ENCODE results near the gene FAM124A. TPM values are rescaled to one million over a fixed set of nuclear protein-coding genes. Genes with fewer than 3 reads are reported as not detected.

FAM124A gene
- total and polyA plus RNA-seq, 4 donors = 6.1 to 15.7 (median 10.4) TPM

DNA sequence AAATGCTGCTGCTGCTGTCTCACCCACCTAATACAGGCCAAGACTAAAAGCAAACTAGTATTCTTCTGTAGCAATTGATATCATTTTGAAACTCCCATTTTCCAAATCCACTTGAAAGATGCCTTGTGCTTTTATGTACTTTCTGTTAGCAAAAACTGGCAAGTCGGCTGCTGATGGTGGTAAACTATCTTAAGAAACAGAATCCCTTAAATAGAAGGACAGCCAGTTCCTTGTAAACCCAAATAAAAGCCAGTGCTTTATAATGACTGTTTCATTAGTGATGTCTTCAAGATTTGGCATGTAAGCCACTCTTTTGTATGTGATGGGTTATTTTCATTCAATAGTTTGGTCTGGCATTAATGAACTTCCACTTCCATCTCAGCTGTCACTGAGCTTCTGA lies 5.2 kb downstream of the FAM124A start:
- no peaks in the 10 kb centered on the region for H3K27me3 ChIP-seq (ENCODE audit: control insufficient read depth, insufficient read depth, low read length)
- H3K4me1 ChIP-seq (ENCODE audit: control insufficient read depth, insufficient read depth, low read length) = peaks cover 26% of the 10 kb centered on the region
- H3K4me3 ChIP-seq (ENCODE audit: low read depth, low read length) = no peak overlapping the region
- H3K36me3 ChIP-seq (ENCODE audit: control insufficient read depth, insufficient read depth, low read length) = no peaks in the 10 kb centered on the region
- H3K9me3 ChIP-seq (ENCODE audit: control insufficient read depth, insufficient read depth, low read length) = no peaks in the 10 kb centered on the region
- WGBS (ENCODE audit: insufficient coverage) = no CpG with 5 or more reads among the region's 1 CpG
- peak in 1 of 6 donors; percentile 29 for DNase-seq (ENCODE audit: low read depth in 4 of 6, low spot score in 6 of 6)
- H3K27ac ChIP-seq (ENCODE audit: low read depth, low read length) = no peak overlapping the region

DNA sequence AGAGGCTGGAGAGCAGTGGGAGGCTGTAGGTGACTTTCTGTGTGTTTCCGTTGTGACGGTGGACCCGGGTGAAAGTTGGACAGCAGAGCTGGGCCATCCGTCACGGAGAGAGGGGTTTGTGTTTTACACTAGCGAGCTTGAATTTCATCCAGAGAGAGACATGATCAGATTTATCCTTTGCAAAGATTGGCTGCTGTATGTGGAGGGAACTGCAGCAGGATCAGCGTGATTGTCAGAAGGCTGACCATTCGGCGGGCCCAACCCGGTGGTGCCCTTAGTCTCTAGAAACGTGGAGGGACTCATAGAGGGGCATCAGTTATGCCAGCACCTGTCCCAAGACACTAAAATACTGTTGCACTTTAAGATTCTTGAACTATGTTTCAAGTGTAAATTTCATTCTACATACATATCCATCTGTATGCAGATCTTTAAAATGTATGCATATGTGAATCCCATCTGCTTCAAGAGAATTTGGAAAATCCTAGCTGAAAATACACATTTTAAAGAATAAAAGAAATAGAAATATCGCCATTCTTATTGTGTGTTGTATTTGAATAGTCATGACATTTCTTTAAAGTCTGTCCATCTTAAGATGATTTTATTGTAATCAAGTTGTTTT lies 7.0 kb downstream of the FAM124A start:
- H3K27me3 ChIP-seq (ENCODE audit: control insufficient read depth, insufficient read depth, low read length) = no peaks in the 10 kb centered on the region
- WGBS (ENCODE audit: insufficient coverage) = 63% methylated on average over 7 of the region's 12 CpGs
- H3K4me1 ChIP-seq (ENCODE audit: control insufficient read depth, insufficient read depth, low read length) = peaks cover 15% of the 10 kb centered on the region
- DNase-seq (ENCODE audit: low read depth in 4 of 6, low spot score in 6 of 6) = peak in 1 of 6 donors; percentile 73
- H3K4me3 ChIP-seq (ENCODE audit: low read depth, low read length) = no peak overlapping the region
- no peaks in the 10 kb centered on the region for H3K36me3 ChIP-seq (ENCODE audit: control insufficient read depth, insufficient read depth, low read length)
- H3K27ac ChIP-seq (ENCODE audit: low read depth, low read length) = no peak overlapping the region
- H3K9me3 ChIP-seq (ENCODE audit: control insufficient read depth, insufficient read depth, low read length) = no peaks in the 10 kb centered on the region

DNA sequence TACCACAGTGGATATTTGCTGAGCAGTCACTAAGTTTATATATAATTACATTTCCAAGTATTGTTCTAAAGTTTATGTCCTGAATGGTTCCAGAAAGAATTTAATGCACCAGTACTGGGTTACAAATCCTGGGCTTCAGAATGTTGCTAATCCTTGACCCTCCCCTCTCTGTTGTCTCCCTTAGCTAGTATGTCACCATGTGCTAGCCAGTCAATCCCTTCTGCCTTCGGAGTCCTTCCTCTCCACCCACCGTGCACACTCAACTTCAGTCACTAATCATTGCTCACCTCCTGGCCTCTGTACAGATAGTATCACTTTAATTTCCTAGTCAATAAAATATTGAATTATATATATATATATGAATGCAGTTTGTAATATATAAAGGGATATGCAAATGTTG lies 7.5 kb downstream of the FAM124A start:
- DNase-seq (ENCODE audit: low read depth in 4 of 6, low spot score in 6 of 6) = no peak
- peaks cover 15% of the 10 kb centered on the region for H3K4me1 ChIP-seq (ENCODE audit: control insufficient read depth, insufficient read depth, low read length)
- H3K9me3 ChIP-seq (ENCODE audit: control insufficient read depth, insufficient read depth, low read length) = no peaks in the 10 kb centered on the region
- no peaks in the 10 kb centered on the region for H3K27me3 ChIP-seq (ENCODE audit: control insufficient read depth, insufficient read depth, low read length)
- no peaks in the 10 kb centered on the region for H3K36me3 ChIP-seq (ENCODE audit: control insufficient read depth, insufficient read depth, low read length)
- H3K4me3 ChIP-seq (ENCODE audit: low read depth, low read length) = no peak overlapping the region
- H3K27ac ChIP-seq (ENCODE audit: low read depth, low read length) = no peak overlapping the region
- no CpG with 5 or more reads among the region's 2 CpGs for WGBS (ENCODE audit: insufficient coverage)

DNA sequence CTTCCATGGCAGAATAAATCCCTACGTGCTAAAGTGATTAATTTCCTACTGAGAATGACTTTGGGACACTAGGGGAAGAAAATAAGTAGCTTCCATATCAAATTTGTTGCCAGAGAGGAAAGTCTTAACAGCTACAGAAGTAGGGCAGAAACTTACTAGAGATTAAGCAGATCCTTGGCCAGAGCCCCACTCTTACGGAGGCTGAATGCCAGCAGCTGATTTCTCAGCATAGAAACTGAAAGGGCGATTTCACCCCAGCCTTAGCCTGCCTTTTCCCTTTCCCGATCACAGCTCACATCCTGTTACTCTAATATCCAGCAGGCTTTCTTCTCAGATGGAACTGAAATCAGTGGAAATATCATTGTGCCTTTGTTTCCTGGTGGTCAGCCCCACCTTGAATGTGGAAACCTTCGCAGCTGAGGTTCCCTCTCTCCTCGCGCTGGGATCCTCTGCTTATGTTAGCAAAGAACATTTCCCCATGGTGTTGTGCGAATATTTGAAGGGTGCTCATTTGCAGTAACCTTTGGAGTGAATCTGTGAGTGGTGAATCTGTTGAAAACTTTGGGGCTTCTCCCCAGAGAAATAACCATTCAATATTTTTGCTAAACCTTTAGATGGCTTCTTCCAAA lies 8.4 kb downstream of the FAM124A start:
- peak overlapping the region; percentile 58 for H3K27ac ChIP-seq (ENCODE audit: low read depth, low read length)
- H3K36me3 ChIP-seq (ENCODE audit: control insufficient read depth, insufficient read depth, low read length) = no peaks in the 10 kb centered on the region
- H3K27me3 ChIP-seq (ENCODE audit: control insufficient read depth, insufficient read depth, low read length) = no peaks in the 10 kb centered on the region
- WGBS (ENCODE audit: insufficient coverage) = 11% methylated on average over 3 of the region's 8 CpGs
- DNase-seq (ENCODE audit: low read depth in 4 of 6, low spot score in 6 of 6) = peak in 2 of 6 donors; percentile 69 to 82
- peaks cover 16% of the 10 kb centered on the region for H3K4me1 ChIP-seq (ENCODE audit: control insufficient read depth, insufficient read depth, low read length)
- no peaks in the 10 kb centered on the region for H3K9me3 ChIP-seq (ENCODE audit: control insufficient read depth, insufficient read depth, low read length)
- peak overlapping the region; percentile 26 for H3K4me3 ChIP-seq (ENCODE audit: low read depth, low read length)

DNA sequence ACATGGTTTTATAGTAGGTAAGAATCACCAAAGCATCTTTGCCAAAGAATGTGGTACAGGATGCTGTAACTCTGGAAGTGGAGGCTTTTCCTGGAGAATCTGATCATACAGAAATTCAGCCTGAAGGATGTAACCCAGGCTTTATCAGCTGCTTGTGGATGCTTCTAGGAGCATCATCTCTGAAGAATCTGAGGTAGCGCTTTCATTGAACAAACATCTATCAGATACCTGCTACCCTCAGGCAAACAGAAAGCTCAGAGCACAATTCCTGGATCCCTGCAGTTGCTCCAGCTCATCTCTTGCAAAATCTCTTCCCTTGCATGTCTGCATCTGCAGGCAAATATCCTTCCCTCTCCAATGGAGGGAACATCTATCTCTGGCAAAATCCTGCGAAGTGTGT lies 9.3 kb downstream of the FAM124A start:
- DNase-seq (ENCODE audit: low read depth in 4 of 6, low spot score in 6 of 6) = peak in 1 of 6 donors; percentile 32
- H3K9me3 ChIP-seq (ENCODE audit: control insufficient read depth, insufficient read depth, low read length) = no peaks in the 10 kb centered on the region
- no peak overlapping the region for H3K27ac ChIP-seq (ENCODE audit: low read depth, low read length)
- 83% methylated on average over 1 of the region's 2 CpGs for WGBS (ENCODE audit: insufficient coverage)
- peaks cover 16% of the 10 kb centered on the region for H3K4me1 ChIP-seq (ENCODE audit: control insufficient read depth, insufficient read depth, low read length)
- H3K27me3 ChIP-seq (ENCODE audit: control insufficient read depth, insufficient read depth, low read length) = no peaks in the 10 kb centered on the region
- no peak overlapping the region for H3K4me3 ChIP-seq (ENCODE audit: low read depth, low read length)
- H3K36me3 ChIP-seq (ENCODE audit: control insufficient read depth, insufficient read depth, low read length) = no peaks in the 10 kb centered on the region

DNA sequence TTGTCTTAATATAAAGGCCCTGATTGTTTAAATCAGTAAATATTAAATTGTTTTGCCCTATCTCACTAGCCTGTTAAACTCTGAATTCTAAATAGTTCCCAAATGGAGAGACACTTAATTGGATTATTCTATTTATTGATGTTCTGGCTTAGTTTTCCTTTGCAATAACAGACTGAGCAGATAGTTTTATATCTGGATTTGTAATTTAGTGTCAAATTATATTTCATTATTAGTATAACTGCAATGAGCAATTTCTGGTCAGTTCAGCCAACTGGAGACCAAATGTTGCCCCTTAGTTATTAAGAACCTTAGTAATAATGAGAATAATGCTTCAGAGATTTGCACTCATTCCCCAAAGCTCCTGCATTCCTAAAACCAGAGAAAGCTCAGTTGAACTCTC lies 10.1 kb downstream of the FAM124A start:
- no peaks in the 10 kb centered on the region for H3K27me3 ChIP-seq (ENCODE audit: control insufficient read depth, insufficient read depth, low read length)
- DNase-seq (ENCODE audit: low read depth in 4 of 6, low spot score in 6 of 6) = peak in 1 of 6 donors; percentile 59
- H3K36me3 ChIP-seq (ENCODE audit: control insufficient read depth, insufficient read depth, low read length) = no peaks in the 10 kb centered on the region
- H3K9me3 ChIP-seq (ENCODE audit: control insufficient read depth, insufficient read depth, low read length) = no peaks in the 10 kb centered on the region
- no peak overlapping the region for H3K27ac ChIP-seq (ENCODE audit: low read depth, low read length)
- H3K4me3 ChIP-seq (ENCODE audit: low read depth, low read length) = no peak overlapping the region
- peaks cover 16% of the 10 kb centered on the region for H3K4me1 ChIP-seq (ENCODE audit: control insufficient read depth, insufficient read depth, low read length)

DNA sequence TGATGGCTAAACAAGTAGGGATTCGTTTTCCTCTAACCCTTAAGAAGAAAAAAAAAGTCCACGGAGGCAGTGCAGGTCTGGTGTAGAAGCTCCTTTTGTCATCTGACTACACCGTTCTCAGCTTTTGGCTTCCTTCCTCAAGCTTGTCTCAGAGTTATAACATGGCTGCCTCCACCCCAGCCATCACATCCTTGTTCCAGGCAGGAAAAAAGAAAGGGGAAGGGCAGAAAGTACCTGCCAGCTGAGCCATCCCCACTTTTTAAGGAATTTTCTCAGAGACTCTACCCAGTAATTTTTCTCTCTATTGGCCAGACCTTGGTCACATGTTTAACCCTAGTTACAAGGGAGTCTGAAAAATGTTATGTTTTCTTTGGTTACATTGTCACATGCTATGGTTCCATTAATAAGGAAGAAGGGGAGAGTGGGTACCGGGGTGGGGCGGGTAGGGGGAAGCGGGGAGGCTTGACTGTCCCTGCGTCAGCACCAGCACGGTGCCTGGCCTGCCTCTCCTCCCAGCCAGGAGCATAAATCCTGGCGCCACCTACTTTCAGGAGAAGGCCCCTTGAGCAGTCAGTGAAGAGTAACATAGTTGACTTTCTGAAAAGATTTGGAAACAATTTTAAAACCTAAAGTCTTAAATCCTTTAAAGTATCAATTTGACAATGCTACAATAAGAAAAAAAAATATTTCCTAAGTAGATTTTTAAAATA lies 11.1 kb downstream of the FAM124A start:
- Histone ChIP-seq H3K4me1 (ENCODE audit: control insufficient read depth, insufficient read depth, low read length) (peaks cover 16% of the 10 kb centered on the region), H3K36me3 (ENCODE audit: control insufficient read depth, insufficient read depth, low read length) (no peaks in the 10 kb centered on the region)

DNA sequence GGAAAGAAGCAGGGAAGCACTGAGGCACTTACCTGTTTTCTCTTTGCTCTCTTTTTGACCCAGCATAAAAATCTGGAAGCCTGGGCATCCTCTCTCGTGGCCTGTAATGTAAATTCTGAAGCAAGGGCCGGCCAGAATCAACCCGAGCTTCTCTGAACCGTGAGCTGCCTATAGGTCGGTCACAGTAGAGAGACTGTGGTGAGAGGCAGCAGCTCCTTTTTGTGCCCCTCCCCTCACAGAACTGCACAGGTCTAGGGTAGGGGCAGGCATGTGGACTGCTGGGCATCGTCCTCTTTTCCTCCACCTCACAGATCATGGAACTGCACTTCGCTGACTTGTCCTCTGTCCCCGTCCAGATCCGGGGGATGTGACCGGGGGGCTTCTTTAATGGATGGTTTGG lies 12.5 kb downstream of the FAM124A start:
- H3K27me3 ChIP-seq (ENCODE audit: control insufficient read depth, insufficient read depth, low read length) = no peaks in the 10 kb centered on the region
- no peak overlapping the region for H3K4me3 ChIP-seq (ENCODE audit: low read depth, low read length)
- no peak for DNase-seq (ENCODE audit: low read depth in 4 of 6, low spot score in 6 of 6)
- peaks cover 13% of the 10 kb centered on the region for H3K4me1 ChIP-seq (ENCODE audit: control insufficient read depth, insufficient read depth, low read length)
- no peaks in the 10 kb centered on the region for H3K9me3 ChIP-seq (ENCODE audit: control insufficient read depth, insufficient read depth, low read length)
- WGBS (ENCODE audit: insufficient coverage) = 75% methylated on average over 7 of the region's 10 CpGs
- H3K27ac ChIP-seq (ENCODE audit: low read depth, low read length) = no peak overlapping the region
- H3K36me3 ChIP-seq (ENCODE audit: control insufficient read depth, insufficient read depth, low read length) = no peaks in the 10 kb centered on the region

More for the DNA sequence above, 11.1 kb downstream of the FAM124A start:
- Histone ChIP-seq H3K4me3 (ENCODE audit: low read depth, low read length) (no peak overlapping the region), H3K27me3 (ENCODE audit: control insufficient read depth, insufficient read depth, low read length) (no peaks in the 10 kb centered on the region), H3K27ac (ENCODE audit: low read depth, low read length) (no peak overlapping the region), H3K9me3 (ENCODE audit: control insufficient read depth, insufficient read depth, low read length) (no peaks in the 10 kb centered on the region)
- WGBS (ENCODE audit: insufficient coverage) = 70% methylated on average over 2 of the region's 9 CpGs
- DNase-seq (ENCODE audit: low read depth in 4 of 6, low spot score in 6 of 6) = no peak

DNA sequence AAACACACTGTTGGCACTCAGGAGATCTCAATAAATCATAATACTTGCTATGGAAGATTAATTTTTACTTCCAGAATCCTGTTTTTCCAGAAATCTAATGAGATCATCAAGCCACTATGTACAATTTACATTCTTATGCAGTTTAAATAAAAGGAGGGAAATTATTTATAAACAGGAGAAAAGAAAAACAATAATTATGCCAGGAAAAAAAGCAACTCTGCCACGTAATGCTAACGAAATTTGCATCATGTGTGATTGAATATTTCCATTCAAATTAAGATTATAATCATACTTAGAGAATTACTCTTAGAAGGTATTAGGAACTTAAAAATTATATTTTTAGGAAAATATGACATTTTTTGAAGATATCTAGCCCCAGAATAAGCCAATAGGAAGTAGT lies 13.0 kb downstream of the FAM124A start:
- Histone ChIP-seq H3K4me1 (ENCODE audit: control insufficient read depth, insufficient read depth, low read length) (peaks cover 13% of the 10 kb centered on the region), H3K4me3 (ENCODE audit: low read depth, low read length) (no peak overlapping the region), H3K27me3 (ENCODE audit: control insufficient read depth, insufficient read depth, low read length) (no peaks in the 10 kb centered on the region), H3K27ac (ENCODE audit: low read depth, low read length) (no peak overlapping the region), H3K9me3 (ENCODE audit: control insufficient read depth, insufficient read depth, low read length) (no peaks in the 10 kb centered on the region), H3K36me3 (ENCODE audit: control insufficient read depth, insufficient read depth, low read length) (no peaks in the 10 kb centered on the region)
- WGBS (ENCODE audit: insufficient coverage) = no CpG with 5 or more reads among the region's 2 CpGs
- no peak for DNase-seq (ENCODE audit: low read depth in 4 of 6, low spot score in 6 of 6)
